ENCODE data around the gene ASF1A. TPM values are rescaled to one million over a fixed set of nuclear protein-coding genes. Genes with fewer than 3 reads are reported as not detected.

The ASF1A gene
- total and polyA plus RNA-seq, 2 of the 13 experiments (the other 11 are each of a cell fraction or from before 2014, with no cell fraction given): 14.5 to 49.9 TPM

DNA sequence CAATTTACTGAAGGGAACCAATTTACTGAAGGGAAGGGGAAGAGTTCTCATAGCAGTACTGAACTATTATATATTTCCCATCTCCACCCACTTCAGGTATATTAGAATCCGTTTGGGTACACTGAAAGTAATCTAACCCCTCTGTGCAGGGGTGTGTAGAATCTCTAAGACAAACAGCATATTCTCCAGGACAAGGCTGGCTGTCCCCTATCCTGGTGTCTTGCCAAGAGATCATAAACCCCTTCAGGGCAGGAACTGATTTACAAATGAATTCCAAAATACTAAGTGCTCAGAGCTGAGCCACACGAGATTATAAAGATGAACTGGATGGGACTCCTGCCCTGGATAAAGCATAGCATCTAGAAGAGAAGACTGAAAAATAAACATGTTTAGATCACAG, 9.2 kb downstream of the ASF1A start:
- Histone ChIP-seq H3K9me3 (ENCODE audit: low read length) (no peaks in the 10 kb centered on the region), H4K20me1 (ENCODE audit: insufficient read depth, low read length) (peaks cover 3% of the 10 kb centered on the region; the same call in 1 of the 2 replicates), H3K9ac (ENCODE audit: insufficient read depth, low read depth, low read length) (no peak overlapping the region), H3K4me3 (replicated peaks in 1 of 3; ENCODE audit: insufficient read depth in 1 of 3, low read depth in 2 of 3, low read length in 3 of 3) (no peak overlapping the region), H3K4me2 (ENCODE audit: low read depth, low read length) (no peak overlapping the region), H3K36me3 (replicated peaks in 1 of 2; ENCODE audit: control insufficient read depth in 1 of 2, insufficient read depth in 2 of 2, low read length in 2 of 2) (peaks cover 15 to 83% of the 10 kb centered on the region in 2 experiments), H3K27ac (ENCODE audit: extremely low read length, insufficient read depth, low read length) (no peak overlapping the region), H3K79me2 (ENCODE audit: insufficient read depth, low read length) (peaks cover 44% of the 10 kb centered on the region), H2AFZ (ENCODE audit: low read length) (no peak overlapping the region), H3K4me1 (ENCODE audit: insufficient read depth, low read length) (peaks cover 29% of the 10 kb centered on the region), H3K27me3 (ENCODE audit: control insufficient read depth in 1 of 2, insufficient read depth in 2 of 2, low read length in 2 of 2) (no peaks in the 10 kb centered on the region)
- in situ Hi-C loops (cut with HindIII; ENCODE audit: extremely low pct_ligation_motif_present, low pct_unique_long_range_greater_than_20kb): no loop called here
- FAIRE-seq (no peak), DNase-seq (ENCODE audit: low spot score) (no peak), ATAC-seq (no peak)
- intact Hi-C loops (cut with micrococcal nuclease; ENCODE audit: unreplicated experiment): no loop called here
- BruUV-seq (replicated peaks): no TSS peak
- ChIA-PET POLR2A (no interaction called here), CTCF (ENCODE audit: low intra/inter-chr PET ratio, low total read pairs) (no interaction called here)
- 88% methylated on average over 2 of the region's 2 CpGs for WGBS (ENCODE audit: low lambda C conversion rate)
- TF ChIP-seq PAF1 (CRISPR knock-in tag; IDR thresholded peaks at IDR 0.05) (no peak), ZNF841 (CRISPR knock-in tag; IDR thresholded peaks at IDR 0.05; ENCODE audit: borderline replicate concordance) (no peak), TSC22D2 (CRISPR knock-in tag; IDR thresholded peaks at IDR 0.05; ENCODE audit: borderline replicate concordance) (no peak), KAT8 (CRISPR knock-in tag; IDR thresholded peaks at IDR 0.05) (no peak), NR2C2 (CRISPR knock-in tag; IDR thresholded peaks at IDR 0.05; ENCODE audit: borderline replicate concordance) (no peak), NFE2L2 (IDR thresholded peaks at IDR 0.05; ENCODE audit: low read length) (no peak), SCMH1 (CRISPR knock-in tag; IDR thresholded peaks at IDR 0.05; ENCODE audit: borderline replicate concordance) (no peak), ZNF496 (CRISPR knock-in tag; IDR thresholded peaks at IDR 0.05; ENCODE audit: insufficient replicate concordance) (no peak), ZNF225 (CRISPR knock-in tag; IDR thresholded peaks at IDR 0.05) (no peak), ZNF660 (CRISPR knock-in tag; IDR thresholded peaks at IDR 0.05; ENCODE audit: borderline replicate concordance, low read depth) (no peak), ZBTB42 (CRISPR knock-in tag; IDR thresholded peaks at IDR 0.05) (no peak), MAFF (IDR thresholded peaks at IDR 0.05; ENCODE audit: low read depth, low read length) (no peak)
- TF ChIP-seq, protein P1, sequence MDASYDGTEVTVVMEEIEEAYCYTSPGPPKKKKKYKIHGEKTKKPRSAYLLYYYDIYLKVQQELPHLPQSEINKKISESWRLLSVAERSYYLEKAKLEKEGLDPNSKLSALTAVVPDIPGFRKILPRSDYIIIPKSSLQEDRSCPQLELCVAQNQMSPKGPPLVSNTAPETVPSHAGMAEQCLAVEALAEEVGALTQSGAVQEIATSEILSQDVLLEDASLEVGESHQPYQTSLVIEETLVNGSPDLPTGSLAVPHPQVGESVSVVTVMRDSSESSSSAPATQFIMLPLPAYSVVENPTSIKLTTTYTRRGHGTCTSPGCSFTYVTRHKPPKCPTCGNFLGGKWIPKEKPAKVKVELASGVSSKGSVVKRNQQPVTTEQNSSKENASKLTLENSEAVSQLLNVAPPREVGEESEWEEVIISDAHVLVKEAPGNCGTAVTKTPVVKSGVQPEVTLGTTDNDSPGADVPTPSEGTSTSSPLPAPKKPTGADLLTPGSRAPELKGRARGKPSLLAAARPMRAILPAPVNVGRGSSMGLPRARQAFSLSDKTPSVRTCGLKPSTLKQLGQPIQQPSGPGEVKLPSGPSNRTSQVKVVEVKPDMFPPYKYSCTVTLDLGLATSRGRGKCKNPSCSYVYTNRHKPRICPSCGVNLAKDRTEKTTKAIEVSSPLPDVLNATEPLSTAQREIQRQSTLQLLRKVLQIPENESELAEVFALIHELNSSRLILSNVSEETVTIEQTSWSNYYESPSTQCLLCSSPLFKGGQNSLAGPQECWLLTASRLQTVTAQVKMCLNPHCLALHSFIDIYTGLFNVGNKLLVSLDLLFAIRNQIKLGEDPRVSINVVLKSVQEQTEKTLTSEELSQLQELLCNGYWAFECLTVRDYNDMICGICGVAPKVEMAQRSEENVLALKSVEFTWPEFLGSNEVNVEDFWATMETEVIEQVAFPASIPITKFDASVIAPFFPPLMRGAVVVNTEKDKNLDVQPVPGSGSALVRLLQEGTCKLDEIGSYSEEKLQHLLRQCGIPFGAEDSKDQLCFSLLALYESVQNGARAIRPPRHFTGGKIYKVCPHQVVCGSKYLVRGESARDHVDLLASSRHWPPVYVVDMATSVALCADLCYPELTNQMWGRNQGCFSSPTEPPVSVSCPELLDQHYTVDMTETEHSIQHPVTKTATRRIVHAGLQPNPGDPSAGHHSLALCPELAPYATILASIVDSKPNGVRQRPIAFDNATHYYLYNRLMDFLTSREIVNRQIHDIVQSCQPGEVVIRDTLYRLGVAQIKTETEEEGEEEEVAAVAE (CRISPR knock-in tag; IDR thresholded peaks at IDR 0.05; ENCODE audit: borderline replicate concordance): no peak
- TF ChIP-seq, protein P2, sequence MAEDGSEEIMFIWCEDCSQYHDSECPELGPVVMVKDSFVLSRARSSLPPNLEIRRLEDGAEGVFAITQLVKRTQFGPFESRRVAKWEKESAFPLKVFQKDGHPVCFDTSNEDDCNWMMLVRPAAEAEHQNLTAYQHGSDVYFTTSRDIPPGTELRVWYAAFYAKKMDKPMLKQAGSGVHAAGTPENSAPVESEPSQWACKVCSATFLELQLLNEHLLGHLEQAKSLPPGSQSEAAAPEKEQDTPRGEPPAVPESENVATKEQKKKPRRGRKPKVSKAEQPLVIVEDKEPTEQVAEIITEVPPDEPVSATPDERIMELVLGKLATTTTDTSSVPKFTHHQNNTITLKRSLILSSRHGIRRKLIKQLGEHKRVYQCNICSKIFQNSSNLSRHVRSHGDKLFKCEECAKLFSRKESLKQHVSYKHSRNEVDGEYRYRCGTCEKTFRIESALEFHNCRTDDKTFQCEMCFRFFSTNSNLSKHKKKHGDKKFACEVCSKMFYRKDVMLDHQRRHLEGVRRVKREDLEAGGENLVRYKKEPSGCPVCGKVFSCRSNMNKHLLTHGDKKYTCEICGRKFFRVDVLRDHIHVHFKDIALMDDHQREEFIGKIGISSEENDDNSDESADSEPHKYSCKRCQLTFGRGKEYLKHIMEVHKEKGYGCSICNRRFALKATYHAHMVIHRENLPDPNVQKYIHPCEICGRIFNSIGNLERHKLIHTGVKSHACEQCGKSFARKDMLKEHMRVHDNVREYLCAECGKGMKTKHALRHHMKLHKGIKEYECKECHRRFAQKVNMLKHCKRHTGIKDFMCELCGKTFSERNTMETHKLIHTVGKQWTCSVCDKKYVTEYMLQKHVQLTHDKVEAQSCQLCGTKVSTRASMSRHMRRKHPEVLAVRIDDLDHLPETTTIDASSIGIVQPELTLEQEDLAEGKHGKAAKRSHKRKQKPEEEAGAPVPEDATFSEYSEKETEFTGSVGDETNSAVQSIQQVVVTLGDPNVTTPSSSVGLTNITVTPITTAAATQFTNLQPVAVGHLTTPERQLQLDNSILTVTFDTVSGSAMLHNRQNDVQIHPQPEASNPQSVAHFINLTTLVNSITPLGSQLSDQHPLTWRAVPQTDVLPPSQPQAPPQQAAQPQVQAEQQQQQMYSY (CRISPR knock-in tag; IDR thresholded peaks at IDR 0.05): no peak
- TF ChIP-seq, protein P3, sequence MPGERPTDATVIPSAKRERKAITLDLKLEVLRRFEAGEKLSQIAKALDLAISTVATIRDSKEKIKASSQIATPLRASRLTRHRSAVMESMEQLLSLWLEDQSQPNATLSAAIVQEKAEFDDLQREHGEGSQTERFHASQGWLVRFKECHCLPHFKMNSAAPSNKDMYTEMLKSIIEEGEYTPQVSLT (CRISPR knock-in tag; IDR thresholded peaks at IDR 0.05; ENCODE audit: borderline replicate concordance, low read depth): no peak
- TF ChIP-seq, protein P4, sequence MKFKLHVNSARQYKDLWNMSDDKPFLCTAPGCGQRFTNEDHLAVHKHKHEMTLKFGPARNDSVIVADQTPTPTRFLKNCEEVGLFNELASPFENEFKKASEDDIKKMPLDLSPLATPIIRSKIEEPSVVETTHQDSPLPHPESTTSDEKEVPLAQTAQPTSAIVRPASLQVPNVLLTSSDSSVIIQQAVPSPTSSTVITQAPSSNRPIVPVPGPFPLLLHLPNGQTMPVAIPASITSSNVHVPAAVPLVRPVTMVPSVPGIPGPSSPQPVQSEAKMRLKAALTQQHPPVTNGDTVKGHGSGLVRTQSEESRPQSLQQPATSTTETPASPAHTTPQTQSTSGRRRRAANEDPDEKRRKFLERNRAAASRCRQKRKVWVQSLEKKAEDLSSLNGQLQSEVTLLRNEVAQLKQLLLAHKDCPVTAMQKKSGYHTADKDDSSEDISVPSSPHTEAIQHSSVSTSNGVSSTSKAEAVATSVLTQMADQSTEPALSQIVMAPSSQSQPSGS (CRISPR knock-in tag; IDR thresholded peaks at IDR 0.05): no peak
